Hepatocyte (in vitro differentiated cells): ENCODE measurements around the gene NAXD. TPM values are rescaled to one million over a fixed set of nuclear protein-coding genes. Genes with fewer than 3 reads are reported as not detected.

Source experiments
- DNase-seq: peaks from one replicate; pipeline ENCODE4 v3.0.0-alpha.2; 2016; ENCODE audit warnings: low spot score
- H2AFZ ChIP-seq: fragments of 200-600 bp; sonication (generic); 2 replicates; pipeline ENCODE4 v1.6.0; 2016; ENCODE audit warnings: antibody characterized with exemption, mild to moderate bottlenecking
- H3K27ac ChIP-seq: fragments of 200-600 bp; sonication (generic); 2 replicates; pipeline ENCODE4 v1.5.1; 2016; ENCODE audit warnings: mild to moderate bottlenecking
- H3K27me3 ChIP-seq: fragments of 200-600 bp; sonication (generic); 2 replicates; pipeline ENCODE4 v1.6.1; 2016
- H3K36me3 ChIP-seq: fragments of 200-600 bp; sonication (generic); replicated peaks from 2 replicates; pipeline ENCODE4 v1.5.1; 2016; ENCODE audit warnings: low read depth; ENCODE audit not compliant: insufficient read depth
- H3K4me1 ChIP-seq: fragments of 200-600 bp; sonication (generic); 2 replicates; pipeline ENCODE4 v1.5.1; 2016; ENCODE audit warnings: mild to moderate bottlenecking, moderate library complexity; ENCODE audit not compliant: insufficient read depth
- H3K4me2 ChIP-seq: fragments of 200-600 bp; sonication (generic); 2 replicates; pipeline ENCODE4 v1.6.0; 2016
- H3K4me3 ChIP-seq: fragments of 200-600 bp; sonication (generic); 2 replicates; pipeline ENCODE4 v1.5.1; 2016; ENCODE audit warnings: mild to moderate bottlenecking
- H3K79me2 ChIP-seq: fragments of 200-600 bp; sonication (generic); 2 replicates; pipeline ENCODE4 v1.6.0; 2017; ENCODE audit warnings: mild to moderate bottlenecking
- H3K9me2 ChIP-seq: fragments of 200-600 bp; sonication (generic); replicated peaks from 2 replicates; pipeline ENCODE4 v1.6.0; 2017; ENCODE audit warnings: mild to moderate bottlenecking; ENCODE audit not compliant: insufficient read depth
- H3K9me3 ChIP-seq: fragments of 200-600 bp; sonication (generic); 2 replicates; pipeline ENCODE4 v1.5.1; 2016; ENCODE audit warnings: low read depth, mild to moderate bottlenecking
- H4K20me1 ChIP-seq: fragments of 200-600 bp; sonication (generic); 2 replicates; pipeline ENCODE4 v1.6.0; 2016; ENCODE audit warnings: mild to moderate bottlenecking; ENCODE audit not compliant: insufficient read depth, poor library complexity, severe bottlenecking
- CTCF ChIP-seq: fragments of 200-600 bp; sonication (generic); IDR thresholded peaks from 2 replicates; pipeline ENCODE4 v1.5.1; 2016; ENCODE audit warnings: antibody characterized with exemption, mild to moderate bottlenecking; ENCODE audit not compliant: poor library complexity
- EZH2 ChIP-seq: fragments of 200-600 bp; sonication (generic); IDR thresholded peaks from 2 replicates; pipeline ENCODE4 v1.6.1; 2016; ENCODE audit warnings: antibody characterized with exemption, mild to moderate bottlenecking, borderline replicate concordance
- EZH2phosphoT487 ChIP-seq: fragments of 200-600 bp; sonication (generic); IDR thresholded peaks from one replicate; pipeline ENCODE4 v1.6.1; 2018; ENCODE audit warnings: antibody characterized with exemption, mild to moderate bottlenecking, low read depth, moderate library complexity; ENCODE audit not compliant: unreplicated experiment, severe bottlenecking
- WGBS: methylation state at CpG from one replicate; pipeline ENCODE4 v1.1.6; 2016; ENCODE audit warnings: low lambda C conversion rate; ENCODE audit errors: missing lambda C conversion rate; 5-methylcytosine and 5-hydroxymethylcytosine counted together
- polyA plus RNA-seq: library from polyadenylated mRNA; unstranded; fragments of >200 nt; fragmentation: Nextera tagmentation; extraction: Ambion mirVana; gene quantifications from 2 replicates; pipeline ENCODE4 v1.2.1, GENCODE V29; 2016
- total RNA-seq: library from RNA; depleted of rRNA; stranded (reverse); fragments of >200 nt; gene quantifications from 2 replicates; pipeline ENCODE4 v1.2.3, GENCODE V29; 2014

The NAXD gene
- total and polyA plus RNA-seq, 2 experiments from 2014 or later = 30.9 to 34.5 TPM

- Histone ChIP-seq H3K9me2 (no peaks in the 10 kb centered on the region), H3K79me2 (no peaks in the 10 kb centered on the region), H4K20me1 (peaks cover 4% of the 10 kb centered on the region), H3K36me3 (no peaks in the 10 kb centered on the region), H3K4me3 (no peak overlapping the region), H3K4me2 (no peak overlapping the region), H3K27ac (no peak overlapping the region), H3K4me1 (peaks cover 8% of the 10 kb centered on the region), H3K9me3 (no peaks in the 10 kb centered on the region), H2AFZ (no peak overlapping the region), H3K27me3 (no peaks in the 10 kb centered on the region)
- TF ChIP-seq EZH2phosphoT487 (no peak), EZH2 (no peak), CTCF (no peak)
- DNase-seq = no peak
- WGBS = 92% methylated on average over 35 of the region's 35 CpGs
Measured at GRCh38 chr13:110648848-110649421, 33.6 kb downstream of the NAXD start.

DNA sequence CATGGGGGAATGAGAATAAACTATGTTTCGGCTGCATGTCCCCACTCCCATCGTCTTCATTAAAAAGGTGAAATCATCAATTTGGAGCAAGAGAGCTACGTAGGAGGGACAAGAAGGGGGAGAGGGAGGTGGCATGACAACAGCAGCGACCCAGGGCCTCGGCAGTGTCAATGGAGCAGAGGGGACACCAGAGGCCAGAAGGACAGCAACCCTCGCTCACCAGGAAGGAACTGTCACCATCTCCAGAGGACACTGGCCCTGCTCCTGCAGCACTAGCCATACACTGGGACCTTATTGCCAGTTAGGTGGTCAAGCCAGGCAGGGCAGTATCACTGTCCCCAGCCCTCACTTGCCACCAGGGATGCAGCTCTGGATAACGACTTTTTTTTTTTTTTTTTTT lies 34.2 kb downstream of the NAXD start:
- no peak for TF ChIP-seq EZH2phosphoT487
- TF ChIP-seq EZH2 = no peak
- TF ChIP-seq CTCF = no peak
- Histone ChIP-seq H3K79me2 (no peaks in the 10 kb centered on the region), H3K9me2 (no peaks in the 10 kb centered on the region), H3K27ac (no peak overlapping the region), H4K20me1 (peaks cover 4% of the 10 kb centered on the region), H3K4me1 (peaks cover 7% of the 10 kb centered on the region), H3K27me3 (no peaks in the 10 kb centered on the region), H3K9me3 (no peaks in the 10 kb centered on the region), H3K4me3 (no peak overlapping the region), H3K36me3 (no peaks in the 10 kb centered on the region), H2AFZ (no peak overlapping the region), H3K4me2 (no peak overlapping the region)
- DNase-seq = no peak
- WGBS = 92% methylated on average over 7 of the region's 7 CpGs

DNA sequence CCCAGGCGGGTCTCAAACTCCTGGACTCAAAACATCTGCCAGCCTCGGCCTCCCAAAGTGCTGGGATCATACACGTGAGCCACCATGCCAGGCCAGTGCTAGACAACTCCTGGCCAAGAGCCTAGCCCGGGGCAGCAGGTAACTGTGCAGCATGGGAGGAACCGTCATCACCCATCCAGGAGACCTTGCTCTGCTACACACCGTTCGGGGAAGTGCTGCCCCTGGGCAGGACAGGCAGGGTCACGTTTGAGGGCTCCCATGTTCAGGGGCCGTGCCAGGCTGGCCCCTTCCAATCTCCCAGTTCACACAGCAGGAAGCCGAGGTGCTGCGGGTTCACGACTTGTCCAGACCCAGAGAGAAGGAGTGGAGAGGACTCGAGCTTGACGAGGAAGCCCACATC lies 35.1 kb downstream of the NAXD start:
- Histone ChIP-seq H3K9me2 (no peaks in the 10 kb centered on the region), H3K27me3 (no peaks in the 10 kb centered on the region), H3K4me1 (no peaks in the 10 kb centered on the region), H3K4me3 (no peak overlapping the region), H4K20me1 (no peaks in the 10 kb centered on the region), H3K36me3 (no peaks in the 10 kb centered on the region), H3K79me2 (no peaks in the 10 kb centered on the region), H2AFZ (no peak overlapping the region), H3K4me2 (no peak overlapping the region), H3K27ac (no peak overlapping the region), H3K9me3 (no peaks in the 10 kb centered on the region)
- WGBS = 97% methylated on average over 14 of the region's 14 CpGs
- no peak for DNase-seq
- TF ChIP-seq CTCF (no peak), EZH2phosphoT487 (no peak), EZH2 (no peak)

- H3K27me3 ChIP-seq = no peaks in the 10 kb centered on the region
- no peak overlapping the region for H3K4me2 ChIP-seq
- no peaks in the 10 kb centered on the region for H3K36me3 ChIP-seq
- no peaks in the 10 kb centered on the region for H4K20me1 ChIP-seq
- H3K79me2 ChIP-seq = no peaks in the 10 kb centered on the region
- no peak for TF ChIP-seq EZH2phosphoT487
- TF ChIP-seq EZH2 = no peak
- TF ChIP-seq CTCF = no peak
- WGBS = 89% methylated on average over 14 of the region's 14 CpGs
- no peaks in the 10 kb centered on the region for H3K4me1 ChIP-seq
- no peak for DNase-seq
- H3K27ac ChIP-seq = no peak overlapping the region
- H3K9me2 ChIP-seq = no peaks in the 10 kb centered on the region
- no peak overlapping the region for H2AFZ ChIP-seq
- H3K4me3 ChIP-seq = no peak overlapping the region
- no peaks in the 10 kb centered on the region for H3K9me3 ChIP-seq
Measured at GRCh38 chr13:110651271-110651670, 35.9 kb downstream of the NAXD start.
